AG04450 (cell line): ENCODE data around the gene OTUB2. TPM values are rescaled to one million over a fixed set of nuclear protein-coding genes. Genes with fewer than 3 reads are reported as not detected.

Source experiments
- CTCF ChIA-PET: fragments of 300-600, 350-600 bp; formaldehyde crosslinking; extraction: SDS; loops from one replicate; lab custom pipeline; 2022; ENCODE audit warnings: antibody characterized with exemption, inconsistent platforms; lab: Charles Lee
- POLR2A ChIA-PET: fragments of 350-600 bp; formaldehyde crosslinking; extraction: SDS; loops from one replicate; lab custom pipeline; 2021; ENCODE audit warnings: antibody characterized with exemption, inconsistent platforms; lab: Yijun Ruan, JAX
- DNase-seq: peaks from one replicate; pipeline ENCODE4 v3.0.0-alpha.2; 2011; ENCODE audit warnings: low read depth, low spot score
- H3K27ac ChIP-seq: one replicate; pipeline ENCODE4 v1.5.1; 2012; ENCODE audit warnings: low read depth, low read length, control low read depth
- H3K27me3 ChIP-seq: one replicate; pipeline ENCODE4 v1.6.0; 2012; ENCODE audit warnings: low read length; ENCODE audit not compliant: control insufficient read depth, insufficient read depth
- H3K4me3 ChIP-seq: 2 replicates; pipeline ENCODE4 v1.5.1; 2011; ENCODE audit warnings: mild to moderate bottlenecking, low read depth, low read length, control low read depth
- H3K9me3 ChIP-seq: 2 replicates; pipeline ENCODE4 v1.5.1; 2012; ENCODE audit warnings: low read length; ENCODE audit not compliant: control insufficient read depth, insufficient read depth
- CTCF ChIP-seq: IDR thresholded peaks from 2 replicates; pipeline ENCODE4 v1.5.1; 2011; ENCODE audit warnings: low read depth, low read length, control low read depth, inconsistent platforms
- polyA plus RNA-seq: library from polyadenylated mRNA; depleted of rRNA; stranded (reverse); fragments of >200 nt; gene quantifications from 2 replicates; pipeline ENCODE4 v1.2.3, GENCODE V29; 2011

Gene OTUB2
- polyA plus RNA-seq, 1 experiment = 2.3 TPM

DNA sequence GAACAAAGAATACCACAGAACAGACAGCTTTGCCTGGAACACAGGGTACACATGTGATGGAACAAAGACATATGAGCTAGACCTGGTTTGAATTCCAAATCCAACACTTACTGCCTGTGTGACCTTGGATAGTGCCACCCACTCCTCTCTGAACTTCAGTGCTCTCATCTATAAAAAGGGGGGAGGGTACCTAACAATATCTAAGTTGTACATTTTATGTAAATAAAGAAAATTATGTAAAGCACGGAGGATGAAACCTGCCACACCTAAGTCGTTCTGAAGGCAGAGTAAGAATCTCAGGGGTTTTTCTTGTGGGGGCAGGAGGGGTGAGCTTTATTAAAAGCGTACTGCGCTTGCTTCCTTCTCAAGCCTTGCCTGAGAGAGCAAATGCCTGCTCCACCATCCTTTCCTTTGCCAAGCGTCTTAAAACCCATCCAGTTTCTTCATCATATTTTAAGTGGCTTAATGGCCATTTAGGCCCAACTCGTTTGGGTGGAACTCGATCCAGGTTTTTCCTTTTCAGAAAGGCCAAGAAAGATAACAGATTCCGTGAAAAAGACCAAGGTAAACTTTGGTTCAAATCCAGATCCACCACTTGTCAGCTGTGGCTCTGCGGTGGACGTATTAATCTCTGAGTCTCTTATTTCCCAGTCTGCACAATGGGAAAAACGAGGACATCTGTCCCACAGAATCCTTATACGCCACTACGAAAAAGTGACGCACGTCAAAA, 53.9 kb downstream of the OTUB2 start:
- Histone ChIP-seq H3K27me3 (no peaks in the 10 kb centered on the region), H3K4me3 (peak overlapping the region; percentile 93), H3K9me3 (peaks cover 9% of the 10 kb centered on the region; the same call in 1 of the 2 replicates), H3K27ac (no peak overlapping the region)
- no peak for DNase-seq
- ChIA-PET CTCF (interaction anchor here (0.7 to 7.7 kb wide), 6 partner anchors 29 to 140 kb away, joined by 3 to 64 read pairs (median 9); partner anchors contain the start of gene IFI27L2), POLR2A (interaction anchor here (1.2 kb wide), 1 partner anchor 57 kb away, joined by 3 read pairs; no protein-coding TSS in a partner anchor)
- TF ChIP-seq CTCF = no peak

- POLR2A ChIA-PET = interaction anchor here (0.9 to 1.2 kb wide), 4 partner anchors 15 to 90 kb away, joined by 3 to 6 read pairs (median 3); no protein-coding TSS in a partner anchor
- Histone ChIP-seq H3K27ac (peak within 1 kb of the TSS; percentile 82), H3K4me3 (peak within 1 kb of the TSS; percentile 93), H3K27me3 (no peaks in the 10 kb centered on the region), H3K9me3 (peaks cover 9% of the 10 kb centered on the region; the same call in 1 of the 2 replicates)
- CTCF ChIA-PET = interaction anchor here (0.7 to 7.7 kb wide), 5 partner anchors 45 to 141 kb away, joined by 3 to 64 read pairs (median 4); partner anchors contain the start of gene IFI27L2
- peak; percentile 86 for DNase-seq
- no peak for TF ChIP-seq CTCF
Measured at GRCh38 chr14:94080621-94081385, 54.7 kb downstream of the OTUB2 start, which contains the start of the genes DDX24 and IFI27L1. Gene DDX24 (minus strand): TSS chr14:94081202. CDS start chr14:94079742, 1,460 bp downstream. Gene IFI27L1 (plus strand): TSS chr14:94081310. CDS start chr14:94096938, 15,628 bp downstream.

GRCh38 chr14:94081386-94081820, 55.3 kb downstream of the OTUB2 start:
- peak overlapping the region; percentile 53 for H3K27ac ChIP-seq
- H3K27me3 ChIP-seq = no peaks in the 10 kb centered on the region
- ChIA-PET CTCF (interaction anchor here (0.7 to 7.7 kb wide), 5 partner anchors 45 to 99 kb away, joined by 3 to 64 read pairs (median 6); partner anchors contain the start of gene IFI27L2), POLR2A (interaction anchor here (0.5 to 1.2 kb wide), 5 partner anchors 14 to 90 kb away, joined by 3 to 6 read pairs (median 3); no protein-coding TSS in a partner anchor)
- H3K4me3 ChIP-seq = peak overlapping the region; percentile 93
- no peak for TF ChIP-seq CTCF
- peaks cover 6% of the 10 kb centered on the region; the same call in 1 of the 2 replicates for H3K9me3 ChIP-seq
- DNase-seq = no peak

GRCh38 chr14:94087891-94088290, 61.8 kb downstream of the OTUB2 start:
- ChIA-PET CTCF (interaction anchor here (0.9 to 1.3 kb wide), 3 partner anchors 44 to 148 kb away, joined by 3 to 4 read pairs (median 4); no protein-coding TSS in a partner anchor), POLR2A (no interaction called here)
- no peaks in the 10 kb centered on the region for H3K9me3 ChIP-seq
- no peaks in the 10 kb centered on the region for H3K27me3 ChIP-seq
- H3K4me3 ChIP-seq = no peak overlapping the region
- no peak for DNase-seq
- H3K27ac ChIP-seq = no peak overlapping the region
- TF ChIP-seq CTCF = no peak
